RWPE2 (cell line): Measurements from ENCODE around the gene GFOD2.

Source experiments
- ATAC-seq: fragments of 200-7000 bp; cut with Tn5 transposase; 3 replicates; pipeline ENCODE4 v1.9.1; 2021; ENCODE audit warnings: low read depth
- DNase-seq: peaks from one replicate; pipeline ENCODE4 v3.0.0-alpha.2; 2020; ENCODE audit warnings: low spot score
- H3K27ac ChIP-seq: fragments of 450-650 bp; 2 replicates; pipeline ENCODE4 v1.5.1; 2017; ENCODE audit warnings: mild to moderate bottlenecking; ENCODE audit not compliant: poor library complexity, severe bottlenecking
- H3K27me3 ChIP-seq: fragments of 250-450 bp; sonication (Bioruptor Pico); 2 replicates; pipeline ENCODE4 v1.5.1; 2021; ENCODE audit warnings: mild to moderate bottlenecking, moderate library complexity; ENCODE audit not compliant: insufficient read depth, poor library complexity, severe bottlenecking
- H3K36me3 ChIP-seq: fragments of 250-450 bp; sonication (Bioruptor Pico); 2 replicates; pipeline ENCODE4 v1.5.1; 2020; ENCODE audit warnings: low read depth, mild to moderate bottlenecking, moderate library complexity
- H3K4me1 ChIP-seq: fragments of 250-450 bp; sonication (Bioruptor Pico); 2 replicates; pipeline ENCODE4 v1.5.1; 2021; ENCODE audit warnings: mild to moderate bottlenecking, moderate library complexity; ENCODE audit not compliant: insufficient read depth, poor library complexity, severe bottlenecking
- H3K4me3 ChIP-seq: fragments of 250-450 bp; sonication (Bioruptor Pico); 2 replicates; pipeline ENCODE4 v1.5.1; 2021; ENCODE audit warnings: mild to moderate bottlenecking, moderate library complexity; ENCODE audit not compliant: severe bottlenecking
- H3K9me3 ChIP-seq: fragments of 250-450 bp; sonication (Bioruptor Pico); 2 replicates; pipeline ENCODE4 v1.5.1; 2021; ENCODE audit warnings: mild to moderate bottlenecking, moderate library complexity; ENCODE audit not compliant: severe bottlenecking
- CTCF ChIP-seq: fragments of 450-650 bp; IDR thresholded peaks from one replicate; pipeline ENCODE4 v1.5.1; 2017; ENCODE audit warnings: mild to moderate bottlenecking, moderate library complexity; ENCODE audit not compliant: poor library complexity, severe bottlenecking

The GFOD2 gene

GRCh38 chr16:67702130-67702529, 17.0 kb downstream of the GFOD2 start:
- Histone ChIP-seq H3K27ac (no peak overlapping the region), H3K9me3 (no peaks in the 10 kb centered on the region), H3K4me3 (no peak overlapping the region), H3K27me3 (no peaks in the 10 kb centered on the region), H3K36me3 (peaks cover 9% of the 10 kb centered on the region), H3K4me1 (peaks cover under 1% of the 10 kb centered on the region)
- ATAC-seq (no peak), DNase-seq (no peak)
- no peak for TF ChIP-seq CTCF

GRCh38 chr16:67701420-67701819, 17.7 kb downstream of the GFOD2 start:
- ATAC-seq, result no peak
- peaks cover 9% of the 10 kb centered on the region for H3K36me3 ChIP-seq
- H3K27ac ChIP-seq, result no peak overlapping the region
- DNase-seq, result no peak
- H3K4me3 ChIP-seq, result no peak overlapping the region
- TF ChIP-seq CTCF, result no peak
- no peaks in the 10 kb centered on the region for H3K9me3 ChIP-seq
- H3K27me3 ChIP-seq, result no peaks in the 10 kb centered on the region
- H3K4me1 ChIP-seq, result peaks cover 4% of the 10 kb centered on the region

GRCh38 chr16:67699265-67699664, 19.9 kb downstream of the GFOD2 start:
- Histone ChIP-seq H3K9me3 (no peaks in the 10 kb centered on the region), H3K4me1 (peaks cover 4% of the 10 kb centered on the region), H3K4me3 (no peak overlapping the region), H3K27me3 (no peaks in the 10 kb centered on the region), H3K27ac (no peak overlapping the region), H3K36me3 (peaks cover 9% of the 10 kb centered on the region)
- DNase-seq, result no peak
- no peak for TF ChIP-seq CTCF
- ATAC-seq, result no peak

GRCh38 chr16:67697422-67698185, 21.5 kb downstream of the GFOD2 start:
- Histone ChIP-seq H3K36me3 (peaks cover 9% of the 10 kb centered on the region), H3K27ac (no peak overlapping the region)
- DNase-seq, result no peak

More at GRCh38 chr16:67697422-67698185, 21.5 kb downstream of the GFOD2 start:
- TF ChIP-seq CTCF, result no peak
- H3K9me3 ChIP-seq, result no peaks in the 10 kb centered on the region
- no peak overlapping the region for H3K4me3 ChIP-seq
- H3K4me1 ChIP-seq, result peaks cover 4% of the 10 kb centered on the region
- ATAC-seq, result no peak
- no peaks in the 10 kb centered on the region for H3K27me3 ChIP-seq
